Stimulated activated CD8-positive, alpha-beta memory T cell treated with anti-CD3 and anti-CD28 coated beads, Interleukin-15, amount 100 ng/mL, for 48 hours (primary cell): ENCODE results near the gene PCDH9.
"Not testable (repeated sequence)": the region's sequence is repeated elsewhere in the genome, so short reads cannot be mapped to it uniquely, and the experiment has no call there.

Experiments
- DNase-seq, 2 donors: peaks; one replicate each; pipeline ENCODE4 v3.0.0-alpha.2; 2020; ENCODE audit warnings: low read depth in 2 of 2

Gene PCDH9

GRCh38 chr13:66343224-66343828 is 886.8 kb downstream of the PCDH9 start:
- no peak for DNase-seq

GRCh38 chr13:66341635-66342377 is 888.3 kb downstream of the PCDH9 start:
- no peak for DNase-seq

- DNase-seq, result no peak
Measured at GRCh38 chr13:66339214-66339613, 890.9 kb downstream of the PCDH9 start.

- no peak for DNase-seq
Measured at GRCh38 chr13:66338542-66338941, 891.6 kb downstream of the PCDH9 start.

- DNase-seq, result no peak
Measured at GRCh38 chr13:66335626-66336025, 894.5 kb downstream of the PCDH9 start.

- no peak for DNase-seq
Measured at GRCh38 chr13:66329988-66330451, 900.1 kb downstream of the PCDH9 start.

- no peak for DNase-seq
Measured at GRCh38 chr13:66328476-66328875, 901.7 kb downstream of the PCDH9 start.

- DNase-seq, result no peak
Measured at GRCh38 chr13:66323745-66324347, 906.3 kb downstream of the PCDH9 start.

- no peak for DNase-seq
Measured at GRCh38 chr13:66322936-66323335, 907.2 kb downstream of the PCDH9 start.

GRCh38 chr13:66322193-66322740 is 907.9 kb downstream of the PCDH9 start:
- no peak for DNase-seq

GRCh38 chr13:66314911-66315310 is 915.2 kb downstream of the PCDH9 start:
- no peak for DNase-seq

GRCh38 chr13:66313413-66313812 is 916.7 kb downstream of the PCDH9 start:
- no peak for DNase-seq

- no peak for DNase-seq
Measured at GRCh38 chr13:66312312-66313087, 917.6 kb downstream of the PCDH9 start.

- no peak for DNase-seq
Measured at GRCh38 chr13:66305961-66306617, 924.0 kb downstream of the PCDH9 start.

GRCh38 chr13:66301482-66301881 is 928.7 kb downstream of the PCDH9 start:
- no peak for DNase-seq

- no peak for DNase-seq
Measured at GRCh38 chr13:66301006-66301405, 929.1 kb downstream of the PCDH9 start.

- no peak for DNase-seq
Measured at GRCh38 chr13:66296875-66297274, 933.3 kb downstream of the PCDH9 start.

GRCh38 chr13:66296328-66296727 is 933.8 kb downstream of the PCDH9 start:
- no peak for DNase-seq

- DNase-seq, result not testable (repeated sequence)
Measured at GRCh38 chr13:66286806-66287205, 943.3 kb downstream of the PCDH9 start.

GRCh38 chr13:66275416-66275815 is 954.7 kb downstream of the PCDH9 start:
- no peak for DNase-seq

GRCh38 chr13:66273011-66273410 is 957.1 kb downstream of the PCDH9 start:
- DNase-seq, result no peak
